GM18858 (cell line): ENCODE results near the gene GRIK1.

Experiments used
- ATAC-seq: cut with Tn5 transposase; IDR thresholded peaks from one replicate; pipeline ENCODE4 v1.9.1; 2021; ENCODE audit not compliant: unreplicated experiment

GRIK1 gene

DNA sequence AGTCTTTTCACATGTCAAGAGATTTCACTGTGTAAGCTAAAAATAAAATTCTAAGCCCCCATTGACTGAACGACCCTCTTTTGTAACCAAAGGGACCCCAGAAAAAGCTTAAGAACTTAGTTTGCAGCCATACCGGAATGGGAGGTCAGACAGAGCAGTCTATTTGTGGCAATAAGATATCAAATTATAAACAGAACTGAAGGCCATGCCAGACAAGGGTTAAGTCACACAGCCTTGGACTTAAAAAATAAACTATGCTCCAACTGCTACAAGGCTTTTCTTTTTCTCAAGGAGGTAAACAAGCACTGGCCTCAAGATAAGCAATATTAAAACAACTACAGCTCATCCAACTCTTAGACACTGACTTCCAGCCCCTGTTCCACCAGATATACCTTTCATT, 384.2 kb downstream of the GRIK1 start:
- no peak for ATAC-seq

GRCh38 chr21:29550205-29550604, 389.6 kb downstream of the GRIK1 start:
- no peak for ATAC-seq

- no peak for ATAC-seq
Observed at GRCh38 chr21:29549614-29550013, 390.2 kb downstream of the GRIK1 start.

- no peak for ATAC-seq
Observed at GRCh38 chr21:29547998-29548397, 391.8 kb downstream of the GRIK1 start.

DNA sequence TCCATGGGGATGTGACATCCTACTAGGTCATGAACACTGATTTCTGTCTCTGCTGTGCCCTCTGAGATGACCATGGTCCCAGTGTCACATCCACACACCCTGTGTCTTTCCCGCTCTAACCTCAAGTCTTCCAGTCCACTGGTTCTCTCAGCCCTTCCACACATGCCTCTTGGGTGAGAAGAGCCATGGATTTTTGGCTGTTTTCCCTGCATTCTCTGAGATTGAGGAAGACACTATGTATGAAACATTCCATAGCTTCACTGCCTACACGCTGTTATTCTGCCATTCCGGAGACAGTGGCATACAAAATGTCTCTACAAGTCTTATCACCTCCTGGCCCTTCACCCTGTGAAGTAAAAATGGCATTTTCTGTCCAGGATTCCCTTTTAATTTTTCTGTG, 393.7 kb downstream of the GRIK1 start:
- no peak for ATAC-seq

- ATAC-seq: no peak
Observed at GRCh38 chr21:29540289-29540688, 399.5 kb downstream of the GRIK1 start.

DNA sequence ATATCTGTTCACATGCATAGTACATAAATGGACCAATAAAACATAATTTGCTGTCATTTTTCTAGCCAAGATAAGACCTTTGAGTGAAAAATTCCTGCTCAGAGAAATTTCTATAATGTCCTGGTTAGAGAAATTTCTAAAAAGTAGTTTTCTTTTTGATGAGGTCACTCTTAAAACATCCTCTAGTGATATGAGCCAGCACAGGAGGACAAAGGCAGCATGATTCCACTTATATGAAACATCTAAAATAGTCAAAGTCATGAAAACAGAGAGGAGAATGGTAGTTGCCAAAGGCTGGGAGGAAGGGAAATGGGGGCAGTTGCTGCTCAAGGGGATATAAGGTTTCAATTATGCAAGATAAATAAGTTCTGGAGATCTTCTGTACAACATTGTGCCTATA, 401.7 kb downstream of the GRIK1 start:
- ATAC-seq: no peak

DNA sequence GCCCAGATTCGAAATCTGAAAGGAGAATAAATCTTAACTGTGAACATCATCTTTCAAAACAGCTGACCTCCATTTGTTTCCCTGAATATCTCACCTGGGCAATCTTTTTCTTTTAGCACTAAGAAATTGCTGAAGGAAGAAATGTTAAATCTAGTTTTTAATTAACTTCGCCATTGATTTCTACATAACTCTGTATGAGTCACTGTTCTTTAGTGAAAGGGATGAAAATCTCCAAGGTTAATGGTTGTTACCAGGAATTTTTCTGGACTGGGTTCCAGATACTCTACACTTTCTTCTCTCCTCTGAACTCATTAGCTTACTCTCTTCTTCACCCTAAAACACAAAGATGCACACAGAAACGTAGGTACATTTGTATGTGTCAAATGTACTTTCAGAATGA, 405.3 kb downstream of the GRIK1 start:
- ATAC-seq: no peak

DNA sequence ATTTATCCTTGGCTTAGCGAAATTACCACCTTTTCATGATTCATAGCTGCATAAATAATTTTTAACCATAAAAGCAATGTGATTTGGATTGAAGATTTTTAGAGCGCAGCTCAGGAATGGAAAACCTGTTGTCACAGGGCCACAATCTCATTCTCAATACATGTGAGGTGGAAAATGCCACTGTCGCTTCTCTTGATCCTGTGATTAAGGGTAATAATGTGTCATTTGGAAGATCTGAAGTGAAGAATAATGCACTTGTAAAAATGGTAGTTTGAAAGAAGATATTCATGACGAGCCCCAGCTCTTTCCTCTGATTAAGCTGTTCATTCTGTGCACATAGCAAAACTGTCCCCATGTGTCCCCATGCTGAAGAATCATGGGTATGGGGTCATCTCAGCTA, 410.7 kb downstream of the GRIK1 start:
- ATAC-seq: no peak

GRCh38 chr21:29526545-29526944, 413.3 kb downstream of the GRIK1 start:
- ATAC-seq: no peak

DNA sequence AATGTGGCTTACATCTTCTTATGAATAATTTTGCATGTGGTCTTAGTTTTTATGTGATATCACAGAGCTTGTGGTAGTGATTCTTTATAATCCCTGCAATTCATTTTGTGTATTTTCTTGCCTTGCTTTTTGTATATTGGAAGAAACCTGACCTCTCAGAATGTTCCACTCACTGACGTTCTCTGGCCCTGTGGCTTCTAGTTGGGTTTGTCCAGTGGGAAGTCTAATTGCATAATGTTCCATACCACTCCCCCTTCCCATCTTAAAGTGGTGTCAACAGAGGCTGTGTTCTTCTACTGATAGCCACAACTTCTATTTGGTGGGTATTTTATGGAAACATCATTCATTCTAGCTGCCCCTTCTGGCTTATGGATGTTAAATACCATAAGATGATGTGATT, 415.7 kb downstream of the GRIK1 start:
- no peak for ATAC-seq

- ATAC-seq: no peak
Observed at GRCh38 chr21:29523646-29524045, 416.1 kb downstream of the GRIK1 start.

GRCh38 chr21:29521872-29522271, 417.9 kb downstream of the GRIK1 start:
- no peak for ATAC-seq

DNA sequence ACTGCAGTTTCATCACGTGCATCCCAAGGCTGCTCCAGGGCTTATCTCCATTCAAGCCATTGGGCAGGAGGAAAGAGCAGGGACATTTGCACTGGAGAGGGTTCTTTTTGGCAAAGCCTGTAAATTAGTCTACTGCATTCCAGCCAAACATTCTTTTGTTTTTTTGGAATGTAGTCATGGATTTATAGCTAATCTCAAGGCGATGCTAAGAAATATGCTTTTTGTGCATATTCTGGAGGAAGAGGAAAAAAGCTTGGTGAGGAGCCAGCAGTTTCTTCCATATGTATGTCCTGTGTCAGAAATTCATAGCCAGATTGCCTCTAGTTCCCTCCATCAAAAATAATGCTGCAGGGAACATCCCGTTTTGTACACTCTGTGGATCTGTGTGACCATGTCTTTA, 419.6 kb downstream of the GRIK1 start:
- no peak for ATAC-seq

- no peak for ATAC-seq
Observed at GRCh38 chr21:29514652-29515247, 425.0 kb downstream of the GRIK1 start.

GRCh38 chr21:29513535-29513934, 426.3 kb downstream of the GRIK1 start:
- no peak for ATAC-seq

GRCh38 chr21:29511096-29511495, 428.7 kb downstream of the GRIK1 start:
- ATAC-seq: no peak

- ATAC-seq: no peak
Observed at GRCh38 chr21:29509121-29509520, 430.7 kb downstream of the GRIK1 start.

DNA sequence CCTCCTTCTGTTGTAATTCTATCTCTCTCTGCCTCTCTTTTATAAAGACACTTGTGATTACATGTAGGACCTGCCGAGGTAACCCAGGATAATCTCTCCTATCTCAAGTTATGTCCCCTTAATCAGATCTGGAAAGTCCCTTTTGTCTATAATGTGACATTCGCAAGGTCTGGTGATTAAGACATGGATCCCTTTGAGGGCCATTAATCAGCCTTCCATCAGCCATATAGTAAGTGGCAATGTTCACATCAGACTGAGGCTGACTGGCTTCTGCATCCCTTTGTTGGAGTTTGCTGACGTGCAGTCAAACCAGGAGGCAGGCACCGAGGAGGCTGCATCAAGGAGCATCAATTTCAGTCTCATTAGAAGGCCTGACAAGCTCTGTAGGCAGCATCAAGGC, 431.5 kb downstream of the GRIK1 start:
- ATAC-seq: no peak

DNA sequence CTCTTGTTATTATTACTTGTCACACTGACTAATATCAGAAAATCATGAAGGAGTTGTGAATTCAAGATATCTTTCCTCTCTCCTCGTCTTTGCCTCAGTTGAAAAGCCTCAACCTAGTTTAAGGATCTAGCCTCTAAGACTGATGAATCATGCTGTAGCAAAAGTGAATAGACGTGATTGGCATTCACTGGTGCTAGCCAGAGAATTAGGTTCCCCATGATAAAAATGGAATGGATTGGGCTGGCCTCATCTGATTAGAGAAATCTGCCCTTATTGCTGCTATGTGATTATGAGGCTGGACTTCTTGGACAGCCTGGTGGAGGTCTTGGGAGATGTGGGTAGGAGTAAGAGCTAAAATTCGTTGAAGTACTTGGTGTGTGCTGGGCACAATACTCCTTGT, 432.8 kb downstream of the GRIK1 start:
- no peak for ATAC-seq

DNA sequence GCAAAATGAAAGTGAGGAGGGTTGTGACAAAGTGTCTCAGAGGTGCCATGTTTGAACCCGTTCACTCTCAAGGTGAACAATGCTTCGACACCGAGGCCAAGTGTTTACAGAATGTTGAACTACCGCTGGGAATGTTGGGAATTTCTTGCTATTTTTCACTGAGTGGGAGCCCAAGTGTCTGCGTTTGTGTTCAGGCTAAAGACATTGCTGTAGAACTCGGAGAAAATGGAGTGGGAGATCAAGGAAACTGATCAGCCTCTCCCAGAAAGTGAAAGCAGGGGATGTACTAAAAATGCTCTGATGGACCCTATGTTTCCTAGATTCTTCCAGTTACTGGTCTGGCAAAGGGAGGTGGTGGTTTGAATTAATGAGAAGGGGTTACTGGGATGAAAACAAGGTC, 433.6 kb downstream of the GRIK1 start:
- no peak for ATAC-seq

GRCh38 chr21:29504751-29505321, 435.0 kb downstream of the GRIK1 start:
- ATAC-seq: no peak

DNA sequence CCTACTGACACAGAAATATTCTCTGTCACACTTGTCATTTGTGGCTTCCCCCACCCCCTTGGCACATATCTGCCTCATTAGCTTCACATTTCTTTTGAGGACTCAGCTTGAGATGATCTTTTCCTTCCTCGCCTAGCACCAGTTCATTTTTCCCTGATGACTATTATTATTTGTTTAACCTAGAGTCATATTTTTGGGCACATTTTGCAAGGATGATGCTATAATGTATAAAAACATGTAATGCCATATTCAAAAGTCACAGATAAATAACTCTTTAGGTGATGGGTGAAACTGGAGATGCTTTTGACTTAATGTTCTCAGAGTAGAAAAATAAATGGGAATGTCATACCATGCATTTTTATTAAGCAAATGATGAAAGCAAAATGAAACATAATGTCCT, 438.3 kb downstream of the GRIK1 start:
- no peak for ATAC-seq
